GM19043 (cell line): Measurements from ENCODE around the gene UBE4B.
"Not testable (repeated sequence)": the region's sequence is repeated elsewhere in the genome, so short reads cannot be mapped to it uniquely, and the experiment has no call there.

Experiments
- ATAC-seq: cut with Tn5 transposase; IDR thresholded peaks from one replicate; pipeline ENCODE4 v1.9.1; 2021; ENCODE audit warnings: low read depth; ENCODE audit not compliant: unreplicated experiment

Gene UBE4B

DNA sequence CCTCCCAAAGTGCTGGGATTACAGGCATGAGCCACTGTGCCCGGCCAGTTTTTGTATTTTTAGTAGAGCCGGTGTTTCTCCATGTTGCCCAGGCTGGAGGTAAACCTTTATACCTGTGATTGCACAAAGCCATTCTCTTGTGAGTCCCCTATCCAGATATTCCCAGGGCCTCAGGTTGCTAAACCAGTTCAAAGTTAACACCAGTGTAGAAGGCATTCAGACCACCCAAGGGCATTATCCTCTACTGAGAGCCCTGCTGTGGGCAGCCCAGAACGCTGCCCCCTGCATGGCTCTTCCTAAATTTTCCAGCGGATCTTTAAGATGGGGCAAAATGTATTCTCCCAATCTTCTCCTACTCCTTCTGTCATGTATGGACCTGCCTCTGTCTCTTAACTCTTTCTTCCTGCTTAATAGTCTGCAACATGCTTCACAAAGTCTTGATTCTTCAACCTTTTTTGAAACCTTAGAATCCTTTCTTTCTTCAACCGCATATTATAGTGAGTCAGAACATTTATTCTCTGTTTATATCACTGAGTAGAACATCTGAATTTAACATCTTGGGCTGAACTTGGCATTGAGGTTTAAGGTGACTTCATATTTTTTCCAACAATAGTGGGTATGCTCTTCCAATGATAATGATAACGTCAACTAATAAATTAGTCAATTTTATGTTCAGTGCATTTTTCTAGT is 36.0 kb downstream of the UBE4B start:
- ATAC-seq = no peak

DNA sequence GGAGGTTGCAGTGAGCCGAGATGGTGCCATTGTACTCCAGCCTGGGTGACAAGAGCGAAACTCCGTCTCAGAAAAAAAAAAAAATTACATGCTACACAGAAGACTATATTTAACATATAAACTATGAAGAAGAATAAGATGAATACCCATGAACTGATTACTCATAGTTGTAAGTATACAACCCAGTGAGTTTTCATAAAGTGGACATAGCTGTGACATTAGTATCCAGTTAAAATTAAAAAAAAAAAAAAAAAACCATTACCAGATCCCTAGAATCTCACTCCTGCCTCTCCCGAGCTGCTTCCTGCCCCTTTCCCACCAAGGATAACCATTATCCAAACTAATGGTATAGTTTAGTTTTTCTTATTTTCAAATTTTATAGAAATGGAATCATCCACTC is 37.4 kb downstream of the UBE4B start:
- no peak for ATAC-seq

- ATAC-seq = no peak
Measured at GRCh38 chr1:10071640-10072039, 38.9 kb downstream of the UBE4B start.

DNA sequence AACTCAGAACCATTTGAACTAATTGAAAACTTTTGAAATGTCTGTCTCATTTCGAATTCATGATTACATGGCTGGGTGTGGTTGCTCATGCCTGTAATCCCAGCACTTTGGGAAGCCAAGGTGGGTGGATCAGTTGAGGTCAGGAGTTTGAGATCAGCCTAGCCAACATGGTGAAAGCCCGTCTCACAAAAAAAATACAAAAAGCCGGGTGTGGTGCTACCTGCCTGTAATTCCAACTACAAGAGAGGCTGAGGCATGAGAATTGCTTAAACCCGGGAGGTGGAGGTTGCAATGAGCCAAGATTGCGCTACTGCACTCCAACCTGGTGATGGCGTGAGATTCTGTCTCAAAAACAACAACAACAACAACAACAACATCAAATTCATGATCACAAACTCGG is 40.6 kb downstream of the UBE4B start:
- ATAC-seq = not testable (repeated sequence)

- no peak for ATAC-seq
Measured at GRCh38 chr1:10074059-10074851, 41.5 kb downstream of the UBE4B start.

- ATAC-seq = no peak
Measured at GRCh38 chr1:10074852-10075730, 42.3 kb downstream of the UBE4B start.

- ATAC-seq = no peak
Measured at GRCh38 chr1:10075732-10076131, 43.0 kb downstream of the UBE4B start.

GRCh38 chr1:10078494-10078893 is 45.7 kb downstream of the UBE4B start:
- ATAC-seq = no peak

GRCh38 chr1:10080523-10080922 is 47.8 kb downstream of the UBE4B start:
- no peak for ATAC-seq

DNA sequence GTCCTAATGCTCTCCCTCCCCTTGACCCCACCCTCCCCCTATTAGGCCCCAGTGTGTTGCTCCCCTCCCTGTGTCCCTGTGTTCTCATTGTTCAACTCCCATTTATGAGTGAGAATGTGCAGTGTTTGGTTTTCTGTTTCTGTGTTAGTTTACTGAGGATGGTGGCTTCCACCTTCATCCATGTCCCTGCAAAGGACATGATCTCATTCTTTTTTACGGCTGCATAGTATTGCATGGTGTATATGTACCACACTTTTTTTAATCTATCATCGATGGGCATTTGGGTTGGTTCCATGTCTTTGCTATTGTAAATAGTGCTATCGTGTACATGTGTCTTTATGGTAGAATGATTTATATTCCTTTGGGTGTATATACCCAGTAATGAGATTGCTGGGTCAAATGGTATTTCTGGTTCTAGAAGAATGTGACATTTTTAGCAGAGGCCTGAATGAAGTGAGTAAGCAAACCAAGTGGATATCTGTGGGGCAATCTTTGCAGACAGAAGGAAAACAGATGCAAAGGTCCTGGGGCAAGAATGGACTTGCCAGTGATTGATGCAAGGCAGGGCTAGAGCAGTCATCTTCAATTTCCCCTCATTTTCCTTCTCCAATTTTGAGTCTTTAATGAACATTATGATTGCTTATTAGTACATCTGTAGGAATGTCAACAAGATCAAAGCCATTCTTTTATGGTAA is 50.2 kb downstream of the UBE4B start:
- ATAC-seq = no peak

DNA sequence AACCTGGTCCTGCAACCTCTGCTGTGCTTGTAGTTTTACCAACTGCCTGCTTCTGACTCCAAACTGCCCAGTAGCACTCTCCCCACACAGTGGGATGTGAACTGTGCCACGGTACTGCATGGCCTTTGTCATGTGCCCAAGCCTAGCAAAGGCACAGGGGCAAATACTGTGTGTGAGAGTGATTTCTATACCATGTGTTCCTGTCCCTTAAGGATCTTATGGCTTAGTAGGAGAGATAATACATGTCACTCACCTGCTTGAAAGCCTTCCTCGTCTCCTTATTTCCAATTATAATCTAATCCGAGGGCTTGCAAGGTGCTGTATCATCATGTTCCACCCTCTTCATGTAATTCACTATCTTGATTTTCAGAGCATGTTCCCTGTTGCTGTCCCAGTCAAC is 51.3 kb downstream of the UBE4B start:
- ATAC-seq = no peak

DNA sequence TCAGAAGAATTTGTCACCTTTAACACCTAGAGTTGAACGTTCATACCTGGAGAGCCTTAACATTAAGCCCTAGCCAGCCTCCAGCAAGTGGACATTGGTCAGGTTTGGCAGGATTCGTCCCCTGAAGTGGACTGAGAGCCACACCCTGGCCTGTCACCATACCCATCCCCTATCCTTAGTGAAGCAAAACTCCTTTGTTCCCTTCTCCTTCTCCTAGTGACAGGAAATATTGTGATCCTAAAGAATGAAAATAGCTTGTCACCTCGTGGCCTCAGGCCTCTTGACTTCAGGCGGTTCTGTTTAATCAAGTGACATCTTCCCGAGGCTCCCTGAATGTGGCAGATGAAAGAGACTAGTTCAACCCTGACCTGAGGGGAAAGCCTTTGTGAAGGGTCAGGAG is 52.3 kb downstream of the UBE4B start:
- ATAC-seq = no peak

DNA sequence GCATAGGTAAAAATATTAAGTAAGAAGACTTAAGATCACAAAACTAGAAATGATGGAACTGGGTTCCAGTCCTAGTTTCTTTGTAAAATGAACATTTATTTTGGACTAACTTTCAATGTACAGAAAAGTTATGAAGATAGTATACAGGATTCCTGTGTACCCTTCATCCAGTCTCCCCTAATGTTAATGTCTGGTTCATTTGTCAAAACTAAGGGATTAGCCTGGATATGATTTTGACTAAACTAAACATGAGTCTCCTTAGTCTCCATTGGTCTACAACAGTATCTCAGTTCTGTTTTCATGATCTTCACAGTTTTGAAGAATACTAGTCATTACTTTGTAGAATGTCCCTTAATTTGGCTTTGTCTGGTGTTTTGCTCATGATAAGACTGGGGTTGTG is 54.5 kb downstream of the UBE4B start:
- no peak for ATAC-seq

DNA sequence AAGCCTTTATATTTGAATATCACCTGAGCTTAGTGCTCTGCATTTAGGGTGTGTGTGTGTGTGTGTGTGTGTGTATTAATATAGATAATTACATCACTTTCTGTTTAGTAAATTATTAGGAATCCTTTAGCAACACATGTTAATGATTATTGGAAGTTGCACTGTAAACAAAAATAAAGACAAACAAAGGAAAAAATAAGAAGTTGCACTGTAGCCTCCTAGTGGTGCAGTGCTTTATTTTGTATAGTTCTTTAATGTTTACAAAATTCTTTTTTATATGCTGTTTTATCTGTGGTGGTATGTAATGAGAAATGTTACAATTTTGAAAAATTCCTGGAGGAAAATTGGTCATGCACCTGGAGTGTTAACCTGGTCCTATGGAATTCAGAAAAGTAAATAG is 69.2 kb downstream of the UBE4B start:
- no peak for ATAC-seq

DNA sequence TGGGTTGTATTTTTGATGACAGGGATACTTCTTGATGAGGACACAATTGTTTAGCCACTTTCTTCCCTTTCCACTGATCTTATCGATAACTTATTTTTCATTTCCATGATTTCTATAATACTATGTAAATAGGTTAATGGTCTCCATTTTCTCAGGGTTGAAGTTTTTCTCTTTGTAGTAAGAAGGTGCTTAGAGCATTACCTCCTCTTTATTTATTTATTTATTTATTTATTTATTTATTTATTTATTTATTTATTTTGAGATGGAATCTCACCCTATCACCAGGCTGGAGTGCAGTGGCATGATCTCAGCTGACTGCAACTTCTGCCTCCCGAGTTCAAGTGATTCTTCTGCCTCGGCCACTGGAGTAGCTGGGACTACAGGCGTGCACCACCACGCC is 70.4 kb downstream of the UBE4B start:
- ATAC-seq = no peak

GRCh38 chr1:10104834-10105233 is 72.1 kb downstream of the UBE4B start:
- no peak for ATAC-seq

DNA sequence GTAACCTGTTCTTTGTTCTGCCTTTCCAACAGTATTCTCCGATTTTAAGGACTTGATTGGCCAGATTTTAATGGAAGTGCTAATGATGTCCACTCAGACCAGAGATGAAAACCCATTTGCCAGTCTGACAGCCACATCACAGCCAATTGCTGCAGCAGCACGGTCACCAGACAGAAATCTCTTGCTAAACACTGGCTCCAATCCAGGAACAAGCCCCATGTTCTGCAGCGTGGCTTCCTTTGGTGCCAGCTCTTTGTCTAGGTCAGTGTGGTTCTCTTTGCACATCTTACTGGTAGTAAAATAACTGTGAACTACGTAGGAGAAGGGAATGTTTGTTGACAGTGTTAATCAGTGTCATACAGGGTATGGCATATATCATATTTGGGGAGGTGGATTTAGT is 72.7 kb downstream of the UBE4B start:
- no peak for ATAC-seq

DNA sequence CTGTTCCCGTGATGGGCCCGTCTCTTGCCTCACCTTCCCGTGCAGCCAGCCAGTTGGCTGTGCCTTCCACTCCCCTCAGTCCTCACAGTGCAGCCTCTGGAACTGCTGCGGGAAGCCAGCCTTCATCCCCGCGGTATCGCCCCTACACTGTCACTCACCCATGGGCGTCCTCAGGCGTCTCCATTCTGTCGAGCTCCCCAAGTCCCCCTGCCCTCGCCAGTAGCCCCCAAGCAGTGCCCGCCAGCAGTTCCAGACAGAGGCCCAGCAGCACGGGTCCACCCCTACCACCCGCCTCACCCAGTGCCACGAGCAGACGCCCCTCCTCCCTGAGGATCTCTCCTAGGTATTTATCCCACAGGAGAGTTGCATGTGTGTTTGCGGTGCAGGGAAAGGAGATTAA is 73.5 kb downstream of the UBE4B start:
- no peak for ATAC-seq

GRCh38 chr1:10106756-10107475 is 74.2 kb downstream of the UBE4B start:
- no peak for ATAC-seq

DNA sequence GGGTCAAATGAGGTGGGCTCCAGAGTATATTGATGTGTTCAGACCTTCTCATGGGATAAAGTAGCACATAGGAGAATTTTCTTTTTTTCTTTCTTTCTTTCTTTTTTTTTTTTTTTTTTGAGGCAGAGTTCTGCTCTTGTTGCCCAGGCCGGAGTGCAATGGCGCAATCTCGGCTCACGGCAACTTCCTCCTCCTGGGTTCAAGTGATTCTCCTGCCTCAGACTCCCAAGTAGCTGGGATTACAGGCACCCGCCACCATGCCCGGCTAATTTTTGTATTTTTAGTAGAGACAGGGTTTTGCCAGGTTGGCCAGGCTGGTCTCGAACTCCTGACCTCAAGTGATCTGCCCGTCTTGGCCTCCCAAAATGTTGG is 74.7 kb downstream of the UBE4B start:
- not testable (repeated sequence) for ATAC-seq
